NB4 (cell line): ENCODE measurements around the gene PPP1CA.

Experiments used
- CTCF ChIP-seq: IDR thresholded peaks from one replicate; pipeline ENCODE4 v1.5.1; 2012; ENCODE audit warnings: low read depth, low read length
- POLR2A ChIP-seq: IDR thresholded peaks from 2 replicates; pipeline ENCODE4 v1.6.1; 2011; ENCODE audit warnings: mild to moderate bottlenecking; ENCODE audit not compliant: insufficient read length; ENCODE audit errors: extremely low read depth

- no peak for TF ChIP-seq CTCF
- TF ChIP-seq POLR2A: no peak
These were observed 5.4 kb downstream of the PPP1CA start for GRCh38 chr11:67396259-67396581.
